ENCODE data around the gene TRMT10B.
A peak's percentile ranks its signal among the peaks of the same experiment; 100 is the strongest.
"Not testable (repeated sequence)": the region's sequence is repeated elsewhere in the genome, so short reads cannot be mapped to it uniquely, and the experiment has no call there.

The TRMT10B gene

GRCh38 chr9:37753489-37754190 is at the start of gene TRMT10B:
TRMT10B (plus strand) TSS chr9:37753805; CDS start chr9:37761932, 8,127 bp downstream.
- DNase-seq, result peak; percentile 66 to 76

DNA sequence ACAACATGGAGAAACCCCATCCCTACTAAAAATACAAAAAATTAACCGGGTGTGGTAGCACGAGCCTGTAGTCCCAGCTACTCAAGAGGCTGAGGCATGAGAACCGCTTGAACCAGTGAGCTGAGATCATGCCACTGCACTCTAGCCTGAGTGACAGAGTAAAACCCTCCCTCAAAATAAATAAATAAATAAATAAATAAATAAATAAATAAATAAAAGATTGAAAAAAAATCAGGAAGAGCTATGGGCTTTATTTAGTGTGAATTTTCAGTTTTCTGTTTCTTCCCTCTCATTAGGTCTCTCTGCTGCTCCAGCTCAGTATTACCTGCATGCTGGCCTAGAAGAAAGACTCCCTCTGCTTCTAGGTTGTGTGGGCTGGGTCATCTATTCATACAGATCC is 47.8 kb upstream of the TRMT10B start:
- no peak for DNase-seq

DNA sequence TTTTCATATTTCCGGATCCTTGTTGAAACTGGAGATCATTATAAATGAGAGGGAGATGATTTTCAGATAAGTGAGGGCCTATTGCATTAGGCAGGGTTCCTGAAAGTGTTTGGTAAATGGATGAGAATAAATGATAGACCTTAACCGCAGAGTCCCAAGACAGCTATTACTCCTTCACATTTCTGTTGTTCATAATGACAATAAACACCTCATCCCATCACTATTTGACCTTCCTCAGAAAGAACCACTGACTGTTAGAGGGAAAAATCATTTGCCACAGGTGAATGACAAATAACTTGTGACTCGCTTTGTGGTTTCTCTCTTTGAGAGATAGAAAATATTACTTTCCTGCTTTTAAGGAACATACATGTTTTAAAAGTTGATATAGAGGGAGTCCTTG is 47.3 kb upstream of the TRMT10B start:
- DNase-seq, result no peak

- DNase-seq, result no peak
Measured at GRCh38 chr9:37707748-37708147, 45.9 kb upstream of the TRMT10B start.

- no peak for DNase-seq
Measured at GRCh38 chr9:37710046-37710445, 43.6 kb upstream of the TRMT10B start.

GRCh38 chr9:37715260-37715659 is 38.3 kb upstream of the TRMT10B start:
- DNase-seq, result no peak

DNA sequence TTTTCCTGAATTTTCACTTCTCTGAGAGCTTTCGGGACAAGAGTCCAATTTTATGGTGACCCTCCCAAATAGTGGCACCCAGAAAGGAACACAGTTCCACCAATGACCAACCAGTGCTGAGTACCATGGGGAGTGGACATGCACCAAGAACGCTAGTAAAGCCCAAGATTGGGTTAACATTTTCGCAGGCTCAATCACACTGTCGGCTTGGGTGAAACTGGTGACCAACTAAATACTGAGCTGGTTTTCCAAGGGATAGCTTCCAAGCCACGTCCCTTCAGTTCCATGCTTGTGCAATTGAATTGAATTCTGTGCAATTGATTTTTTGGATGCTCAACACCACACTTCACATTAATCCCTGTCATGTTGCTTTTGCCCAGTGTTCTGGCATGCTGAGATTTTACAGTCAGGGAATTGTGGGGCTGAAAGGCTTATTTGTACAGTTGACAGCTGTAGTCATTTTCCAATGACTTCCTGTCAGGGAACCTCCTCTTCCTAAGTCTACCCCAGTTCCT is 37.6 kb upstream of the TRMT10B start:
- no peak for DNase-seq

DNA sequence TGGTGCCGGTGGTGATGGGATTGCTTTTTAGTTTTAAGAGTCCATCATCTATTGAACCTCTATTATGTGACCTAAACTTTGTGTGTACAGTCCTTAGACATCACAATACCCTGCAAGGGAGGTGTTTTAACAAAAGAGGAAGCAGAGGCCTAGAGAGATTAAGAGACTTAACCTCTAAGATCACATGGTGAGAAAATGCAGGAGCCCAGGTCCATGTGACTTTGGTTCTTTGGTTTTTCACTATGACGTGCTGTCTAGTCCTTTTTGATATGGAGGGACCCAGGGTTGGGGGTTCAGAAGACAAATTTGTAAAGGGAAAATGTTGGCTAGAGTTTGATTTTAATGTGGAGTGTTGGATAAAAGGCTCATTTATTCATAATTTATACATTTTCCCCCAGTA is 34.1 kb upstream of the TRMT10B start:
- no peak for DNase-seq

- DNase-seq, result no peak
Measured at GRCh38 chr9:37727013-37727412, 26.6 kb upstream of the TRMT10B start.

GRCh38 chr9:37729499-37729898 is 24.1 kb upstream of the TRMT10B start:
- DNase-seq, result no peak

GRCh38 chr9:37730256-37730655 is 23.3 kb upstream of the TRMT10B start:
- DNase-seq, result no peak

DNA sequence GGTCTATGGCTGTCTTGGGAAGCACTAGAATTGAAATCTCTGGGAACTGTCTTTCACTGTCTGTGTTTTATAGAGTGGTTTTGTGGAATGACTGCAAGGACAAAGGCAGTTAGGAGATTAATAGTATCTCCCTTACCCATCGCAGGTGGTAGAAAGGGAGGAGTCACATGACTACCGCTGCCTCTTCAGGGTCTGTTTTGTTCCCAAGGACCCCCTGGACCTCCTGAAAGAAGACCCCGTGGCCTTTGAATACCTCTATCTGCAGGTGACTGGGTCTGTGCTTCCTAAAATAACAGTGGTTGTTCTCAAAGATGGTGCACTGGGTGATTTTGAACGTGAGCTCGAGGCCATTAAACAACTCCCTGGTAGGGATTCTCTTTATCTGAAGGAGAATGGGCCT is 22.8 kb upstream of the TRMT10B start:
- no peak for DNase-seq

DNA sequence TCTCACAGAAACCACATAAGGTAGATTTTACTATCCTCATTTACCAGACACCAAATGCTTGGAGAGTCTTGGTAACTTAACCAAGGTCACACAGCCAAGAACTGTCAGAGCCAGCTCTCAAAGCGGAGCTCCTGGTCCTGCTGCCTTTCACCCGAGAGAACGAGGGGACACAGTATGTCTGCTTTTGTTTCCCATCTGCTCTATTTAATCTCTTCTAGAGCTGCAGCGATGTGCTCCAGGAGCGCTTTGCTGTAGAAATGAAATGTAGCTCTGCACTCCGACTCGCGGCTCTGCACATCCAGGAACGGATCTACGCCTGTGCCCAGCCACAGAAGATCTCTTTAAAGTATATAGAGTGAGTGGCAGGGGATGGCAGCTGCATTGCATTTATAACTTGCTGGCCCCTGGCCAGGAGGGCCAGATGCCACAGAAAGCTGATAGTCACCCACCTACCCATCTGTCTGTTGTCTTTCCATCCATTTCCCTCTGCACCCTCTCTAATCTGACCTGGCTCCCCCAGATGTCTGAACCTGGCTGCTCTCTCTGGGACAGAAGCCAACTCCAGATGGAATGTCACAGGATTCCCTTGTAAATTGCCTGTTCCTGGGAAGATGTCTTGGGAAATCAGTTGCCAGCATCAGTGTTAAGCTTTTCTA is 21.4 kb upstream of the TRMT10B start:
- no peak for DNase-seq

- DNase-seq, result no peak
Measured at GRCh38 chr9:37732952-37733351, 20.7 kb upstream of the TRMT10B start.

GRCh38 chr9:37739222-37739621 is 14.4 kb upstream of the TRMT10B start:
- no peak for DNase-seq

DNA sequence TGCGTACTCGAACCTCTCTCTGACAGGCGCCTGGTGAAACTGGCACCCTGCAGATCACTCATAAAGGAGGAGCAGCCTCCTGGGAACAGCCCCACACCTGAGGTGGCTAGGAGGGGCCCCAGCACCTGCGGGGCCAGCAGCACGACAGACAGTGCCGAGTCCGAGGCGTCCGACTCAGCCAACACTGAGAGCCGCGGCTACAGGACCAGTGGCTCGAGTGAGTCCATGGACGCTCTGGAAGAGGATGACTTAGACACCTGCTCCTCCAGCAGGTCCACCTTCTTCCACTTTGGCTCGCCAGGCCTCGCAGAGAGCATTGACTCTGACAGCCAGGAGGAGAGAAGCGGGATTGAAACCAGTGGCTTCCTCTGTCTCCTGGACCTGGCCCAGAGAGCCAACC is 13.5 kb upstream of the TRMT10B start:
- DNase-seq, result no peak

- no peak for DNase-seq
Measured at GRCh38 chr9:37740631-37741328, 12.8 kb upstream of the TRMT10B start.

DNA sequence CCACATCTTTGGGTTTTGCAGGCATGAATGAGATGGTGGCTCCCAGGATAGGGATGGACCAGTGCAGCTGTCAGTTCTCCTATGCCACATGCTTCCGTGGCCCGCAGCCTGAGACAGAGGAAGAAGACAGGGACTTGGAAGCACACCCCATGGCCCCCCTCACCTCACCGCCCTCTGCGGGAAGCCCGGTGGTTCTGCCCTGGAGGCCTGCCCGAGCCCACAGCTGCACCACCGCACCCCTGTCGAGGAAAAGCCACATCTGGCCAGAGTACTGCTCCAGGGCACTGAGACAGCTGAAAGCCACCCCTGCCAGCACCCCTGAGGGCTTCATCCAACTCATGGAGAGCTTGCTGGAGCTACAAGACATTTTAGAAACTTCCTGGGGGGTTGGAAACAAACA is 7.6 kb upstream of the TRMT10B start:
- no peak for DNase-seq

DNA sequence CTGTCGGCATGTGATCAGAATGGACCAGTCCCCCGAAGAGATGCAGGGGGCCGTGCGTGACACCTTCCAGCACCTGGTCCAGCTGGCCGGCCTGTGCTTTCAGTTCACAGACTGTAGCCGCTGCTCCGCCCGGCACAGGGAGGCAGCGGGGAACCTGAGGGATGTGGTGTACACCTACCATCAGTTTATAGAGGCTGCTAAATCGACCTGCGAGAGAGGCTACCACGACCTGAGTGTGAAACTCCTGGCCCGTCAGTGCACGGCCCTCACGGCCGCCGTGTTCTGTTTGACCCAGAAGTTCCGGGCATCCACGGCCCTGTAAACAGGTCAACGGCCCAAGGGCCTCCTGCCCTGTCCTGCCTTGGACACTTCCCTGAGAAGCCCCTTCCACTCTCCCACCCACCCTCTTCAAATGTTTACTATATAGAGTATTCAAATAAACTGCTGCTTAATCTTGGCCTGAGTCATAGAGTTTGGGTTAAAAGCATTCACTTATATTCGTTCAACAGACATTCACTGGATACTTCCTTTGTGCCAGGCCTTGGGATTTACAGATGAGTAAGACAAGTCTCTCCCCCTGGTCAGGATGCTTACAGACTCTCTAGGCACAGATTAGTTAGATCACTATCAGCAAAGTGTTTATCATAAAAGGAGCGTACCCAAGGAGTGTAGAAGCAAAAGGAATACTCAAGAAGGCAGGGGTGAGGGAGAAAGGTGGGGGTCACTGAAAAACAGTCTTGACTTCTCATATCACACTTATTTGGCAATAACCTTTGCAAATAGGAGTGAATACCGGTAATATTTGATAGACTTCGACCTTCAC is 6.9 kb upstream of the TRMT10B start:
- no peak for DNase-seq

DNA sequence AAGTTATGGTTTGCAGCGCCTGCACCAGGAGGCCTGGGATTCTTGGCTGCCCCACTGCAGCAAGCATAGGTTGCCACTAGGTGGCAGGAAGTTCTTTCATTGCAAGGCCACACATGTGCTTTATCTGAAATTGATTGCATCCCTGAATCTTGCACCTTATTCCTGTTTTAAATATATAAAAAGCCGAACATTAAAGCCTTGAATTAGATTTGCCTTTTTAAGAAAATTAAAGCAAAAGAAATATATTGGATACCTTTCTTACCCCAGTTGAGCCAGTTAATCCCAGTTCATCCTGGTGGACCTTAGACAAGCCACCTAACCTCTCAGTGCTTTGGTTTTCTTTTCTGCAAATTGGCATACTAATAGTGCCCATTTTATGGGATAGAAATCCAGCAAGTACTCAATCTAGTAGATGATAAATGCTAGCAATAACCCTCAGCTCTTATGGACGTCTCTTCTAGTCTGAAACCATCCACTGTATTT is 6.3 kb upstream of the TRMT10B start:
- peak; percentile 46 to 68 for DNase-seq

- no peak for DNase-seq
Measured at GRCh38 chr9:37749129-37749528, 4.5 kb upstream of the TRMT10B start.

GRCh38 chr9:37751186-37751585 is 2.4 kb upstream of the TRMT10B start:
- DNase-seq, result no peak

- not testable (repeated sequence) for DNase-seq
Measured at GRCh38 chr9:37751704-37752103, 1.9 kb upstream of the TRMT10B start.
